Panc1 (cell line): ENCODE data around the gene COMMD1. TPM values are rescaled to one million over a fixed set of nuclear protein-coding genes. Genes with fewer than 3 reads are reported as not detected.
"Not testable (repeated sequence)": the region's sequence is repeated elsewhere in the genome, so short reads cannot be mapped to it uniquely, and the experiment has no call there.

Experiments
- ATAC-seq: fragments of 200-7000 bp; cut with Tn5 transposase; 2 replicates; pipeline ENCODE4 v1.9.1; 2020; ENCODE audit warnings: mild to moderate bottlenecking, moderate library complexity
- BruUV-seq: library from RNA; stranded (reverse); fragments of 400-500 nt; replicated peaks from 2 replicates; lab custom pipeline; 2021; lab: Mats Ljungman, UMichigan
- CTCF ChIA-PET: fragments of 300-600 bp; sonication (Branson Sonifier 250); formaldehyde crosslinking; loops from one replicate; lab custom pipeline; 2022; ENCODE audit warnings: antibody characterized with exemption; lab: Charles Lee
- POLR2A ChIA-PET: fragments of 300-600 bp; sonication (Branson Sonifier 250); formaldehyde crosslinking; loops from one replicate; lab custom pipeline; 2022; ENCODE audit warnings: antibody characterized with exemption; lab: Charles Lee
- DNase-seq: peaks from one replicate; pipeline ENCODE4 v3.0.0-alpha.2; 2010; ENCODE audit warnings: low read depth, low spot score
- H3K27ac ChIP-seq: 2 replicates; pipeline ENCODE4 v1.5.1; 2011; ENCODE audit warnings: mild to moderate bottlenecking, low read length, inconsistent platforms
- H3K27me3 ChIP-seq: fragments of 200-500 bp; sonication (Bioruptor generic); 2 replicates; pipeline ENCODE4 v1.6.0; 2014; ENCODE audit warnings: low read length, inconsistent platforms; ENCODE audit not compliant: control insufficient read depth, insufficient read depth
- H3K36me3 ChIP-seq: fragments of 200-500 bp; sonication (Bioruptor generic); 2 replicates; pipeline ENCODE4 v1.5.1; 2014; ENCODE audit warnings: inconsistent platforms, mild to moderate bottlenecking, low read length, moderate library complexity; ENCODE audit not compliant: control insufficient read depth, insufficient read depth
- H3K4me1 ChIP-seq: 2 replicates; pipeline ENCODE4 v1.5.1; 2011; ENCODE audit warnings: inconsistent platforms, mild to moderate bottlenecking, low read length, moderate library complexity; ENCODE audit not compliant: control insufficient read depth, insufficient read depth
- H3K4me3 ChIP-seq, 2 experiments: 2 replicates each; pipeline ENCODE4 v1.5.1; 2011 to 2012; ENCODE audit warnings: low read depth in 2 of 2, low read length in 2 of 2, mild to moderate bottlenecking in 2 of 2, inconsistent platforms in 1 of 2, moderate library complexity in 1 of 2
- H3K9me3 ChIP-seq: fragments of 200-500 bp; sonication (Bioruptor generic); 2 replicates; pipeline ENCODE4 v1.5.1; 2014; ENCODE audit warnings: low read depth, mild to moderate bottlenecking, inconsistent platforms, low read length, moderate library complexity; ENCODE audit not compliant: control insufficient read depth, insufficient read depth
- POLR2AphosphoS5 ChIP-seq: IDR thresholded peaks from 2 replicates; pipeline ENCODE4 v1.6.1; 2012; ENCODE audit warnings: mild to moderate bottlenecking, low read depth, low read length, moderate library complexity
- REST ChIP-seq, 2 experiments: IDR thresholded peaks; 2 replicates each; pipeline ENCODE4 v1.6.1; 2011 to 2012; ENCODE audit warnings: low read depth in 2 of 2, control low read depth in 1 of 2, low read length in 1 of 2, mild to moderate bottlenecking in 1 of 2, moderate library complexity in 1 of 2; ENCODE audit not compliant: insufficient read depth in 1 of 2
- SIN3A ChIP-seq: IDR thresholded peaks from 2 replicates; pipeline ENCODE4 v1.6.1; 2012; ENCODE audit warnings: low read depth, mild to moderate bottlenecking, low read length, moderate library complexity, borderline replicate concordance; ENCODE audit not compliant: insufficient read depth
- TCF7L2 ChIP-seq: IDR thresholded peaks from 2 replicates; pipeline ENCODE4 v1.6.1; 2011; ENCODE audit warnings: mild to moderate bottlenecking, low read depth, low read length, inconsistent platforms
- in situ Hi-C: cut with HindIII; loops from 2 replicates; pipeline ENCODE4 v1.10.0; 2016; ENCODE audit warnings: low sequenced_read_pairs, low pct_unique_long_range_greater_than_20kb
- intact Hi-C: fragments of 100-400 bp; cut with micrococcal nuclease; formaldehyde crosslinking; loops from one replicate; pipeline ENCODE4 v1.10.0; 2022; ENCODE audit not compliant: unreplicated experiment
- total RNA-seq: library from RNA; stranded (reverse); gene quantifications from one replicate; pipeline ENCODE4 v1.2.1, GENCODE V29; 2021; ENCODE audit not compliant: unreplicated experiment
- TF ChIP-seq, protein P1 (sequence below): fragments of 450-650 bp; IDR thresholded peaks from 2 replicates; pipeline ENCODE4 v1.5.1; 2017; ENCODE audit warnings: mild to moderate bottlenecking

The COMMD1 gene
- total RNA-seq, 1 experiment from 2014 or later, result 40.3 TPM

- no peak for ATAC-seq
- Histone ChIP-seq H3K9me3 (no peaks in the 10 kb centered on the region), H3K4me1 (no peaks in the 10 kb centered on the region), H3K4me3 (no peak overlapping the region), H3K36me3 (no peaks in the 10 kb centered on the region), H3K27me3 (no peaks in the 10 kb centered on the region), H3K27ac (no peak overlapping the region)
- TF ChIP-seq, protein P1, sequence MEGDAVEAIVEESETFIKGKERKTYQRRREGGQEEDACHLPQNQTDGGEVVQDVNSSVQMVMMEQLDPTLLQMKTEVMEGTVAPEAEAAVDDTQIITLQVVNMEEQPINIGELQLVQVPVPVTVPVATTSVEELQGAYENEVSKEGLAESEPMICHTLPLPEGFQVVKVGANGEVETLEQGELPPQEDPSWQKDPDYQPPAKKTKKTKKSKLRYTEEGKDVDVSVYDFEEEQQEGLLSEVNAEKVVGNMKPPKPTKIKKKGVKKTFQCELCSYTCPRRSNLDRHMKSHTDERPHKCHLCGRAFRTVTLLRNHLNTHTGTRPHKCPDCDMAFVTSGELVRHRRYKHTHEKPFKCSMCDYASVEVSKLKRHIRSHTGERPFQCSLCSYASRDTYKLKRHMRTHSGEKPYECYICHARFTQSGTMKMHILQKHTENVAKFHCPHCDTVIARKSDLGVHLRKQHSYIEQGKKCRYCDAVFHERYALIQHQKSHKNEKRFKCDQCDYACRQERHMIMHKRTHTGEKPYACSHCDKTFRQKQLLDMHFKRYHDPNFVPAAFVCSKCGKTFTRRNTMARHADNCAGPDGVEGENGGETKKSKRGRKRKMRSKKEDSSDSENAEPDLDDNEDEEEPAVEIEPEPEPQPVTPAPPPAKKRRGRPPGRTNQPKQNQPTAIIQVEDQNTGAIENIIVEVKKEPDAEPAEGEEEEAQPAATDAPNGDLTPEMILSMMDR, result no peak
- no peak for TF ChIP-seq POLR2AphosphoS5
- no peak for TF ChIP-seq SIN3A
- no peak for TF ChIP-seq TCF7L2
- no peak for TF ChIP-seq REST (IDR thresholded peaks at IDR 0.05; ENCODE audit: insufficient read depth in 1 of 2, low read depth in 2 of 2, low read length in 1 of 2)
- BruUV-seq, result no TSS peak
- ChIA-PET CTCF (no interaction called here), POLR2A (no interaction called here)
- intact Hi-C loops, result no loop called here
- in situ Hi-C loops, result no loop called here
- no peak for DNase-seq
These were observed 240.1 kb downstream of the COMMD1 start for GRCh38 chr2:62145478-62146100.

GRCh38 chr2:62146790-62147189 lies 241.3 kb downstream of the COMMD1 start:
- H3K27me3 ChIP-seq, DNase-seq, POLR2A ChIA-PET, CTCF ChIA-PET, H3K27ac ChIP-seq, H3K36me3 ChIP-seq, ATAC-seq, BruUV-seq, H3K4me3 ChIP-seq, intact Hi-C loops, H3K9me3 ChIP-seq, in situ Hi-C loops, H3K4me1 ChIP-seq: not testable (repeated sequence)

GRCh38 chr2:62147610-62148301 lies 242.3 kb downstream of the COMMD1 start:
- no peak for DNase-seq
- intact Hi-C loops (no loop called here), in situ Hi-C loops (no loop called here)
- Histone ChIP-seq H3K4me1 (no peaks in the 10 kb centered on the region), H3K9me3 (no peaks in the 10 kb centered on the region), H3K4me3 (no peak overlapping the region), H3K27ac (no peak overlapping the region), H3K36me3 (no peaks in the 10 kb centered on the region), H3K27me3 (no peaks in the 10 kb centered on the region)
- ATAC-seq, result no peak
- BruUV-seq, result no TSS peak
- no peak for TF ChIP-seq TCF7L2
- ChIA-PET POLR2A (no interaction called here), CTCF (no interaction called here)
